ENCODE measurements around the gene WDR54. TPM values are rescaled to one million over a fixed set of nuclear protein-coding genes. Genes with fewer than 3 reads are reported as not detected.

The WDR54 gene
- total and polyA plus RNA-seq, 7 donors, result 3.0 to 13.6 (median 8.0) TPM

DNA sequence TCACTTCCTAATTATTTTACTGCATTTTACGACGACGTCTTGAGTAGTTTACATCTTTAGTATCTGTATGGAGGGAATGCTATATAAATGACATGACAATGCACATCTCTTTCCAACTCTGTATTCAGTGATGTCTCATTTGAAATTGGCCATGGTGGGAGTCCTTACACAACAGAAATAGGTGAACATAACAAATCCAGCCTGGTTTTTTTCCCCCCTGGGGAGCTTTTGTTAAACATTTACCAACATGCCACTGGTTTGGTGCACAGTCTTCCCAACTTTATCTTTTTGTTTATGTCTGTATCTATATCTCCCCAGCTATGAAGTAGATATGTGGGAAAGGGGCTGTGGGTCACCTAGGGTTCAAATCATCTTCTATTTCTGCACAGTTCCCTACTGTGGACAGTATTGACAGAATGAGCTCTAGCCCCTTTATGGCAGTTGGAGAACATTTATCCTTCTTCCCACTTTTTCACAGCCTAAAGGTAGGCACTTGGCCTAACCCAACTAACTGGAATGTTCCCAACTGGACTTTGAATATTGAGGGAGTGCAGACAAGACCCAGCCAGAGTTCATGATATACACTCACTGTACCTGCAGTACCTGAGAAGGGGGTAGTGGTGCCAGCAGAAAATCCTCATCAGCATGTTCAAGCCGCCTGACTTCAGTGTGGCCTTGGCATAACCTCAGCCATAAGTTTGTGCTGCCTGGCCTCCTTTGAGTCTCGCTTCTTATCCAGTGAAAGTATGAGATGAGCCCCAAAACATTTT lies 25.9 kb downstream of the WDR54 start:
- intact Hi-C loops (cut with DNase I), result no loop called here
- no peak overlapping the region for H3K4me3 ChIP-seq

GRCh38 chr2:74448771-74449170 lies 27.2 kb downstream of the WDR54 start:
- WGBS, 2 donors, result 85 to 88% methylated on average over 2 of the region's 2 CpGs
- Histone ChIP-seq H3K9me3 (no peaks in the 10 kb centered on the region), H3K4me1 (no peaks in the 10 kb centered on the region), H3K27me3 (no peaks in the 10 kb centered on the region), H3K4me3 (no peak overlapping the region), H3K36me3 (no peaks in the 10 kb centered on the region), H3K27ac (no peak overlapping the region)
- no peak for TF ChIP-seq EP300 (IDR thresholded peaks at IDR 0.05)
- TF ChIP-seq POLR2AphosphoS5 (IDR thresholded peaks at IDR 0.05), result no peak
- TF ChIP-seq POLR2A (IDR thresholded peaks at IDR 0.05), result no peak
- TF ChIP-seq, protein P1, sequence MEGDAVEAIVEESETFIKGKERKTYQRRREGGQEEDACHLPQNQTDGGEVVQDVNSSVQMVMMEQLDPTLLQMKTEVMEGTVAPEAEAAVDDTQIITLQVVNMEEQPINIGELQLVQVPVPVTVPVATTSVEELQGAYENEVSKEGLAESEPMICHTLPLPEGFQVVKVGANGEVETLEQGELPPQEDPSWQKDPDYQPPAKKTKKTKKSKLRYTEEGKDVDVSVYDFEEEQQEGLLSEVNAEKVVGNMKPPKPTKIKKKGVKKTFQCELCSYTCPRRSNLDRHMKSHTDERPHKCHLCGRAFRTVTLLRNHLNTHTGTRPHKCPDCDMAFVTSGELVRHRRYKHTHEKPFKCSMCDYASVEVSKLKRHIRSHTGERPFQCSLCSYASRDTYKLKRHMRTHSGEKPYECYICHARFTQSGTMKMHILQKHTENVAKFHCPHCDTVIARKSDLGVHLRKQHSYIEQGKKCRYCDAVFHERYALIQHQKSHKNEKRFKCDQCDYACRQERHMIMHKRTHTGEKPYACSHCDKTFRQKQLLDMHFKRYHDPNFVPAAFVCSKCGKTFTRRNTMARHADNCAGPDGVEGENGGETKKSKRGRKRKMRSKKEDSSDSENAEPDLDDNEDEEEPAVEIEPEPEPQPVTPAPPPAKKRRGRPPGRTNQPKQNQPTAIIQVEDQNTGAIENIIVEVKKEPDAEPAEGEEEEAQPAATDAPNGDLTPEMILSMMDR (IDR thresholded peaks at IDR 0.05), result no peak
- intact Hi-C loops (cut with DNase I), result no loop called here
- no peak for DNase-seq

More for the DNA sequence above, 25.9 kb downstream of the WDR54 start:
- Histone ChIP-seq H3K27ac (no peak overlapping the region), H3K27me3 (peaks cover 0 to 11% (median 0%) of the 10 kb centered on the region in 3 donors), H3K4me1 (no peaks in the 10 kb centered on the region), H3K9me3 (no peaks in the 10 kb centered on the region), H3K36me3 (no peaks in the 10 kb centered on the region)
- WGBS, 2 donors, result 46 to 83% methylated on average over 5 of the region's 5 CpGs
- TF ChIP-seq POLR2A (IDR thresholded peaks at IDR 0.05) (no peak), POLR2AphosphoS5 (IDR thresholded peaks at IDR 0.05) (no peak), EP300 (IDR thresholded peaks at IDR 0.05) (no peak)
- TF ChIP-seq, protein P1 (IDR thresholded peaks at IDR 0.05), result no peak
- no peak for DNase-seq

DNA sequence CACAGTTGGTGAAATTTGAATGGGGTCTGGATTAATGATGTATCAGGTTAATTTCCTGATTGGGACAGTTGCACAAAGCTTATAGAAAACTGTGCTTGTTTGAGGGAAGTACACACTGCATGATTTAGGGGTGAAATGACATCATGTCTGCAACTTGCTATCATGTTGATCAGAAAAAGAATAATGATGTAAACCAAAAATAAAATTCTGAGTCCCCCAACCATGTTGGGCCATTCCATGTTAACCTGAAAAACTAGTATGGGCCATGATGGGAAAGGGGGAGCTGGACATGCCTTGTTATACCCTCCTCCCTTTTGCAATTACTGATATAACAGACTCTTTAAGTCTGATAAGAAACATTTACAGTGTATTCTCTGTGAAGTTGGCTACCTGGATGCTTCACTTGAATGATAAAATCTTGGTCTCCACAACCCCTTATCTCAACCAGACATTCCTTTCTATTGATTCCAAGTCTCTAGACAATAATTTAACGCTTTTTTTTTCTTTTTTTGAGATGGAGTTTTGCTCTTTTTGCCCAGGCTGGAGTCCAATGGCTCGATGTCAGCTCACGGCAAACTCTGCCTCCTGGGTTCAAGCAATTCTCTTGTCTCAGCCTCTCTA lies 29.1 kb downstream of the WDR54 start:
- DNase-seq, result no peak
- WGBS, 2 donors, result 87 to 92% methylated on average over 3 of the region's 3 CpGs
- no peak overlapping the region for H3K4me3 ChIP-seq
- H3K9me3 ChIP-seq, result no peaks in the 10 kb centered on the region
- no peaks in the 10 kb centered on the region for H3K36me3 ChIP-seq
- H3K27ac ChIP-seq, result no peak overlapping the region
- H3K27me3 ChIP-seq, result no peaks in the 10 kb centered on the region
- H3K4me1 ChIP-seq, result peaks cover 0 to 11% (median 7%) of the 10 kb centered on the region in 4 donors
- intact Hi-C loops (cut with DNase I), result no loop called here
- no peak for TF ChIP-seq EP300 (IDR thresholded peaks at IDR 0.05)
- TF ChIP-seq POLR2AphosphoS5 (IDR thresholded peaks at IDR 0.05), result no peak
- TF ChIP-seq POLR2A (IDR thresholded peaks at IDR 0.05), result no peak
- TF ChIP-seq, protein P1 (IDR thresholded peaks at IDR 0.05), result no peak

GRCh38 chr2:74454654-74455511 lies 33.4 kb downstream of the WDR54 start, which contains the start of gene INO80B:
Gene INO80B (plus strand): TSS chr2:74455087. CDS start chr2:74455117, 30 bp downstream.
- peak; percentile 39 to 91 (median 66) for TF ChIP-seq POLR2AphosphoS5 (IDR thresholded peaks at IDR 0.05)
- TF ChIP-seq EP300 (IDR thresholded peaks at IDR 0.05), result no peak
- TF ChIP-seq POLR2A (IDR thresholded peaks at IDR 0.05), result no peak
- 0 to 1% methylated on average over 40 of the region's 40 CpGs for WGBS, 2 donors
- peak within 1 kb of the TSS; percentile 65 to 79 (median 72) for H3K27ac ChIP-seq

More at GRCh38 chr2:74454654-74455511, 33.4 kb downstream of the WDR54 start, which contains the start of gene INO80B:
- H3K9me3 ChIP-seq, result no peaks in the 10 kb centered on the region
- intact Hi-C loops (cut with DNase I), result loop anchor here (1.0 to 5.0 kb wide), 4 partner anchors 15 to 718 kb away; partner anchors contain the start of genes C2orf81, CCDC142, TPRKB and WDR54
- no peaks in the 10 kb centered on the region for H3K36me3 ChIP-seq
- H3K4me3 ChIP-seq, result peak within 1 kb of the TSS; percentile 63 to 73 (median 70)
- peak; percentile 98 for DNase-seq
- H3K4me1 ChIP-seq, result peaks cover 0 to 40% (median 37%) of the 10 kb centered on the region in 4 donors
- no peaks in the 10 kb centered on the region for H3K27me3 ChIP-seq

Measured in sigmoid colon (tissue), 7 donors.